LNCAP (cell line): ENCODE results near the gene CDYL2.

ENCODE experiments used
- TF ChIP-seq, protein P1 (sequence below): fragments of 450-650 bp; IDR thresholded peaks from 2 replicates; pipeline ENCODE4 v1.5.1; 2017; ENCODE audit warnings: mild to moderate bottlenecking

Gene CDYL2

DNA sequence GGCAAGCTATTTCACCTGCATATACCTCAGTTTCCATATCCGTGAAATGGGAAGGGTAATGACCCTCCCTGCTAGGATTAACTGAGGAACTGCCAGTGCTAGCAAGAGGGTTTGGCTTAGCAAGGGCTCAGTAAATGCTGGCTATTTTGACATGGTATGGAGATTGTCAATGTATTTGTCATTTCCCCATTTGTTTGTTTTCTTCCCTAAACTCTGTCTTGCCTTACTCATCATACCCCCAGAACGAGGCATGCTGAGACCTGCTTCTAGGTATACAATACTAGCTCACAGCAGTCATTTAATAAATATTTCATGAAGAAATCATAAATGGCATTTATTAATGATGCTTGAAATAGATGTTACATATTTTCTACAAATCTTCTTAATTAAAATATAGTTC is 139.6 kb downstream of the CDYL2 start:
- TF ChIP-seq, protein P1, sequence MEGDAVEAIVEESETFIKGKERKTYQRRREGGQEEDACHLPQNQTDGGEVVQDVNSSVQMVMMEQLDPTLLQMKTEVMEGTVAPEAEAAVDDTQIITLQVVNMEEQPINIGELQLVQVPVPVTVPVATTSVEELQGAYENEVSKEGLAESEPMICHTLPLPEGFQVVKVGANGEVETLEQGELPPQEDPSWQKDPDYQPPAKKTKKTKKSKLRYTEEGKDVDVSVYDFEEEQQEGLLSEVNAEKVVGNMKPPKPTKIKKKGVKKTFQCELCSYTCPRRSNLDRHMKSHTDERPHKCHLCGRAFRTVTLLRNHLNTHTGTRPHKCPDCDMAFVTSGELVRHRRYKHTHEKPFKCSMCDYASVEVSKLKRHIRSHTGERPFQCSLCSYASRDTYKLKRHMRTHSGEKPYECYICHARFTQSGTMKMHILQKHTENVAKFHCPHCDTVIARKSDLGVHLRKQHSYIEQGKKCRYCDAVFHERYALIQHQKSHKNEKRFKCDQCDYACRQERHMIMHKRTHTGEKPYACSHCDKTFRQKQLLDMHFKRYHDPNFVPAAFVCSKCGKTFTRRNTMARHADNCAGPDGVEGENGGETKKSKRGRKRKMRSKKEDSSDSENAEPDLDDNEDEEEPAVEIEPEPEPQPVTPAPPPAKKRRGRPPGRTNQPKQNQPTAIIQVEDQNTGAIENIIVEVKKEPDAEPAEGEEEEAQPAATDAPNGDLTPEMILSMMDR, result no peak

DNA sequence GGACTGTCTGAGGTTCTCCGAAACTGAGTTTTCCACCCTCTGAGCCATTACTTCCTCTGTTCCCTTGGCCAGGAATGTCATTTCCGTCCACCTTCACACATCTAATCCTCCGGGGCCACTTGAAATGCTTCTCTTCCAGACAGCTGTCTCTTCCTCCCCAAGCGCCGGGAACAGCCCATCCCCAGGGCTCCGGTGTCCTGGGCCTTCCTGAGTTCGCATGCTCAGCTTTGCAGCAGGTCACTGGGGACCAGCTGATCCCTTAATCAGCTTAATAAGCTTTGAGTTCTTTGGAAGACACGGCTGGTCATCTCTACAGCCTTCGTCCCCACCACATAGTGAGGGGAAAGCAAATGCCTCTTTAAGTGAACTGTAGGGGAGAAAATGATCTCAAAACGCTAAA is 140.2 kb downstream of the CDYL2 start:
- TF ChIP-seq, protein P1, result no peak

DNA sequence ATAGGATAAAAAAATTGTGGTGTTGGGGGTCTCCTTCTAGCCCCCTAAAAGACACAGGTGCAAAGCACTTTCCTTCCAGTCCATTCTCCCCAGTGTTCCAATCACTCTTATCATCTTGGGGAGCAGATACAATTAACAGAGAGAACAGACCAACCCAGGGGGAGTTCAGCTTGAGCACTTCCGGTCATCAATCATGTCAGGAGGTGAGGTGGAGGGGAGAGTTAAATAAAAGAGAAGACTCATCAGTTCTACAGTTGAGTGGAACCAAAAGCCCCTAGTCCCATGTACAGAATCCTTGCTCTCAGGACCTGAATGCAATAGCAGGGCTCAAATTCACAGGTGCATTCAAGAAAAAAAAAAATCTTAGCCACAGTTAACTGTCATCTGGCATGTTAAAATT is 141.3 kb downstream of the CDYL2 start:
- TF ChIP-seq, protein P1, result no peak

DNA sequence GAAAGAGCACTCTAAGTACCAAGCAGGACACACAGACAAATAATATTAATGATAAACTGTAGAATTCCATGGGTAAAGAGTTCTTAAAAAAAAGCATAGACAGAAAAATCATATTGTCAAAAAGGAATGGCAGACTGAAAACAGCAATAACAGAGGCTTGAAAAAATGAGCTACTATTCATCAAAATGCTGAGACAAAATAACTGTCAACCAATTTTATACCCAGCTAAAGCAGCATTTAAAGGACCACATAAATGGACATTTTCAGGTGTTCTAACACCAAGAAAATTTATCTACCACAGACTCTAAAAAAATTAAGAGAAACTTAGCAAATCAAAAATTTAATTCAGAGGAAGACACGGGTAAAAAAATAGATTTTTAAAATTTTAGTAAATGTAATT is 144.5 kb downstream of the CDYL2 start:
- TF ChIP-seq, protein P1, result no peak

DNA sequence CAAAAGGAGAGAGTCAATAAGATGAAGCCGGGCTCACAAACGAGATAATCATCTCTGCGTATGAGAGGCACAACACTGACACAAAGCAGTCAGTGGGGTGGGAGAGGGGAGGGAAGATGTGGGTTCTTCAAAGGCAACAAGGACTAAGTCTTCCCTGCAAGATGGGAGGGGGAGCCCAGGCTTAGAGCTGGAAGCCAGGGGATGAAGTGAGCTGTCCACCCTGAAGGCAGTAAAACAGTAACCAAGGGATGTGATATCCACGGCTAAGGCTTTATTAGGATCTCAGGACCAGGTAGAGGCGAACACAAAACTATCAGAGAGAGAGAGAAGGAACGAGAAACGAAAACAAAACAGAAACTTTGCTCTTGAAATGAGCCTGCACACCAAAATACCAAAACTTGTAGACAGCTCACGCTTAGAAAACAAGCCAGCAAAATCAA is 147.7 kb downstream of the CDYL2 start:
- TF ChIP-seq, protein P1, result no peak

DNA sequence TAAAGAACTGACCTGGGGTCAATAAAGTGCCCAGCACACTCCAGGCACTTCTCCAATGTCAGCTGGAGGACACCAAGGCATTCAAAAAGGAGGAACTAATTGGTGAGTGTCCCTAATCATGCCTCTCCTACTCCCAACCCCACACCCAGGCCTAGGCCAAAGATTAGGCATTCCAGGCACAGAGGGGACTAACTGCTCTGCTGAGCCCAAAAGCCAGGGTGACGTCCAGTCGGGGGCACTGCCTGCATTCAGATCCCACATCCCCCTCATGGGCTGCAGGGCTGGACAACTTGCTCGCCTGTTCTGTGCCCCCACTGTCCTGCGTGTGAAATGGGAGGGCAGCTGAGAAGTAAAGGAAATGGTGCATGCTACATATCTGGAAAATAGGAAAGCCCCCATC is 148.2 kb downstream of the CDYL2 start:
- TF ChIP-seq, protein P1, result no peak

DNA sequence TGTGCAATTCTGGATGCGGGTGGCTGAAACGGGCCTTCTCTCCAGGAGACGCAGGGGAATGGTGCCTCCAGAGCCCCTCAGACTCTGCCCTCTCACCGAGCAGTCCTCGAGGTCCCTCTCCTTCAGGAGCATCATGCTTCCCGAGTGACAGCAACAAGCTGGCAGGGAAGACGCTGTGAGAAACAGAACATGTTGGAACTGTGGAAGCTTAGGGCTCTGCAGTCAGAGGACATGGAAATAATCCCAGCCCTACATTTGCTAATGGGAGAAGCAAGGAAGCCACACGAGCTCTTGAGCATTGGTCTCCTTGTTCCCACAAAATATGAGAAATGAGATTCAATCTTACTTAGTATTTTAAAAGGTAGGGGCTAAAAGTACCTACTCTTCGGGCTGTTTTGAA is 148.6 kb downstream of the CDYL2 start:
- TF ChIP-seq, protein P1, result no peak
